Kidney (tissue), 14 donors: ENCODE measurements around the gene SPECC1L. TPM values are rescaled to one million over a fixed set of nuclear protein-coding genes. Genes with fewer than 3 reads are reported as not detected.

Experiments
- DNase-seq, 5 donors: peaks; one replicate each; pipeline ENCODE4 v3.0.0-alpha.2; 2013 to 2020
- FAIRE-seq: peaks from 2 replicates; lab custom pipeline; 2012; peaks lifted over from hg19 to GRCh38; lab: Jason Lieb, UNC
- H3K27ac ChIP-seq, 2 donors: one replicate each; pipeline ENCODE4 v1.7.0; 2013; ENCODE audit warnings: low read depth in 2 of 2, low read length in 2 of 2, inconsistent platforms in 1 of 2
- H3K27me3 ChIP-seq: one replicate; pipeline ENCODE4 v1.7.1; 2013; ENCODE audit warnings: low read length, inconsistent platforms; ENCODE audit not compliant: control insufficient read depth, insufficient read depth
- H3K36me3 ChIP-seq, 3 donors: one replicate each; pipeline versions ENCODE4 v1.7.0 to v1.7.1; 2013; ENCODE audit warnings: low read length in 3 of 3, control low read depth in 1 of 3, inconsistent platforms in 1 of 3; ENCODE audit not compliant: insufficient read depth in 3 of 3, control insufficient read depth in 2 of 3
- H3K4me1 ChIP-seq, 3 donors: one replicate each; pipeline versions ENCODE4 v1.7.0 to v1.7.1; 2013; ENCODE audit warnings: low read length in 3 of 3, inconsistent platforms in 1 of 3, low read depth in 1 of 3; ENCODE audit not compliant: control insufficient read depth in 2 of 3, insufficient read depth in 2 of 3
- H3K4me3 ChIP-seq, 3 donors: one replicate each; pipeline versions ENCODE4 v1.7.0 to v1.8.1; 2013; ENCODE audit warnings: low read length in 3 of 3, control low read depth in 1 of 3, inconsistent platforms in 1 of 3
- H3K9ac ChIP-seq, 3 donors: one replicate each; pipeline versions ENCODE4 v1.7.0 to v1.7.1; 2013; ENCODE audit warnings: low read length in 3 of 3, control low read depth in 1 of 3, inconsistent platforms in 1 of 3
- H3K9me3 ChIP-seq, 3 donors: one replicate each; pipeline versions ENCODE4 v1.7.0 to v1.7.1; 2013; ENCODE audit warnings: low read length in 3 of 3, control low read depth in 1 of 3, inconsistent platforms in 1 of 3; ENCODE audit not compliant: control insufficient read depth in 2 of 3, insufficient read depth in 1 of 3
- intact Hi-C: fragments of 100-400 bp; cut with DNase I; formaldehyde crosslinking; loops from one replicate; pipeline ENCODE4 v1.11.1; 2022
- polyA plus RNA-seq: library from polyadenylated mRNA; stranded (reverse); fragments of 350-450 nt; fragmentation: Illumina TruSeq; extraction: RNeasy Lipid Tissue Mini Kit (QIAGEN cat#74804); gene quantifications from one replicate; pipeline ENCODE4 v1.2.3, GENCODE V29; 2014; ENCODE audit warnings: low read depth, low replicate concordance; ENCODE audit not compliant: insufficient read depth
- total RNA-seq: library from RNA; stranded (reverse); fragmentation: NEBNext Ultra II Directional; extraction: Animal tissue kit (Norgen Biotek cat#: 25700); gene quantifications from one replicate; pipeline ENCODE4 v1.2.1, GENCODE V29; 2021
- TF ChIP-seq, protein P1 (sequence below): IDR thresholded peaks from 3 replicates; pipeline ENCODE4 v1.5.1; 2012; ENCODE audit warnings: mild to moderate bottlenecking, moderate library complexity, borderline replicate concordance; ENCODE audit not compliant: insufficient read depth; ENCODE audit errors: extremely low read depth
- donor health status: control.
- donor health status: control.
- donor health status: control.
- donor health status: control.
- donor health status: control.
- donor health status: DM: yes; HTN: yes; CAD: no.
- donor health status: Normal renal cell carcinoma (clear cell type).

SPECC1L gene
- total and polyA plus RNA-seq, 2 donors from 2014 or later, result 11.1 to 65.8 TPM

GRCh38 chr22:24367841-24368240 is 97.2 kb downstream of the SPECC1L start:
- Histone ChIP-seq H3K4me3 (no peak overlapping the region), H3K27me3 (no peaks in the 10 kb centered on the region), H3K27ac (no peak overlapping the region), H3K9ac (no peak overlapping the region), H3K4me1 (no peaks in the 10 kb centered on the region), H3K36me3 (peaks cover 8 to 27% (median 14%) of the 10 kb centered on the region in 3 donors), H3K9me3 (no peaks in the 10 kb centered on the region)
- TF ChIP-seq, protein P1, sequence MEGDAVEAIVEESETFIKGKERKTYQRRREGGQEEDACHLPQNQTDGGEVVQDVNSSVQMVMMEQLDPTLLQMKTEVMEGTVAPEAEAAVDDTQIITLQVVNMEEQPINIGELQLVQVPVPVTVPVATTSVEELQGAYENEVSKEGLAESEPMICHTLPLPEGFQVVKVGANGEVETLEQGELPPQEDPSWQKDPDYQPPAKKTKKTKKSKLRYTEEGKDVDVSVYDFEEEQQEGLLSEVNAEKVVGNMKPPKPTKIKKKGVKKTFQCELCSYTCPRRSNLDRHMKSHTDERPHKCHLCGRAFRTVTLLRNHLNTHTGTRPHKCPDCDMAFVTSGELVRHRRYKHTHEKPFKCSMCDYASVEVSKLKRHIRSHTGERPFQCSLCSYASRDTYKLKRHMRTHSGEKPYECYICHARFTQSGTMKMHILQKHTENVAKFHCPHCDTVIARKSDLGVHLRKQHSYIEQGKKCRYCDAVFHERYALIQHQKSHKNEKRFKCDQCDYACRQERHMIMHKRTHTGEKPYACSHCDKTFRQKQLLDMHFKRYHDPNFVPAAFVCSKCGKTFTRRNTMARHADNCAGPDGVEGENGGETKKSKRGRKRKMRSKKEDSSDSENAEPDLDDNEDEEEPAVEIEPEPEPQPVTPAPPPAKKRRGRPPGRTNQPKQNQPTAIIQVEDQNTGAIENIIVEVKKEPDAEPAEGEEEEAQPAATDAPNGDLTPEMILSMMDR, result no peak
- no peak for DNase-seq
- intact Hi-C loops, result no loop called here
- FAIRE-seq, result no peak

- H3K4me1 ChIP-seq, result no peaks in the 10 kb centered on the region
- FAIRE-seq (no peak), DNase-seq (no peak)
- no peaks in the 10 kb centered on the region for H3K9me3 ChIP-seq
- H3K9ac ChIP-seq, result no peak overlapping the region
- no peaks in the 10 kb centered on the region for H3K27me3 ChIP-seq
- intact Hi-C loops, result no loop called here
- TF ChIP-seq, protein P1, result no peak
- H3K27ac ChIP-seq, result no peak overlapping the region
- peaks cover 10 to 21% (median 11%) of the 10 kb centered on the region in 3 donors for H3K36me3 ChIP-seq
- H3K4me3 ChIP-seq, result no peak overlapping the region
Measured at GRCh38 chr22:24370401-24370800, 99.8 kb downstream of the SPECC1L start.

GRCh38 chr22:24376002-24376401 is 105.4 kb downstream of the SPECC1L start:
- Histone ChIP-seq H3K4me1 (no peaks in the 10 kb centered on the region), H3K9me3 (no peaks in the 10 kb centered on the region), H3K4me3 (no peak overlapping the region), H3K27me3 (no peaks in the 10 kb centered on the region), H3K9ac (no peak overlapping the region), H3K27ac (no peak overlapping the region), H3K36me3 (peaks cover 0 to 18% (median 12%) of the 10 kb centered on the region in 3 donors)
- TF ChIP-seq, protein P1, result no peak
- FAIRE-seq, result no peak
- DNase-seq, result no peak
- intact Hi-C loops, result no loop called here

GRCh38 chr22:24376586-24376985 is 106.0 kb downstream of the SPECC1L start:
- TF ChIP-seq, protein P1, result no peak
- Histone ChIP-seq H3K36me3 (peaks cover 0 to 15% (median 10%) of the 10 kb centered on the region in 3 donors), H3K9me3 (no peaks in the 10 kb centered on the region), H3K4me3 (no peak overlapping the region), H3K27ac (no peak overlapping the region), H3K9ac (no peak overlapping the region), H3K27me3 (no peaks in the 10 kb centered on the region), H3K4me1 (no peaks in the 10 kb centered on the region)
- intact Hi-C loops, result no loop called here
- FAIRE-seq (no peak), DNase-seq (no peak)
